ENCODE measurements around the gene PTPRD. TPM values are rescaled to one million over a fixed set of nuclear protein-coding genes. Genes with fewer than 3 reads are reported as not detected.

Gene PTPRD
- total and polyA plus RNA-seq, 5 donors from 2014 or later = 0.47 TPM; not detected in 4

DNA sequence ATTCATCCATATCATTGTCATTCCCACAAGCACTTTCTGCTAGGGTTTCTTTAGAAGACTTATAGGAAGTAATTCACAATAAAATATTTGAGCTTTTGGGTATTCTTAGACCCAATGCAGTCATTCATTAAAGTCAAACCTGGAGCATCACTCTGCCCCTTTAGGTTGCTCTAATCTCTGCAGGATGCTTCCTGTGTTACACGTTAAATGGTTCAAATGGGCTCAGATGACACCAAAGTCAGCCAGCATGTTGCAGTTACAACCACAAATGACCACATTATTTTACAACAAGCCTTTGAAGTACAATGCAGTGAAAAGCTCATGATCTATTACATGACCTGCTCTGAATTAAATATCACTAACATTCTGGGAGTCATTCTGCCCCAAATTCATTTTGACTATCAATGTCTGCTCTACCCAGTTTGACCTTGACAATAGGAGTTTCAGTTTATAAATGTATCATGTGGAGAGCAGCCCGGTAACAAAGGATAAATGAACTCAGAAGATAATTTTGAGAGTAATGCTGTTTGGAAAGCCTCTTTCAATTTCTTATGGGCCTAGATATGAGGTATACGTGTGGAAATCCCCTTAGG, 2144.7 kb downstream of the PTPRD start:
- Mint-ChIP-seq H3K4me1 (no peaks in the 10 kb centered on the region), H3K27me3 (no peaks in the 10 kb centered on the region), H3K4me3 (no peak overlapping the region), H3K9me3 (peaks cover 0 to 3% (median 0%) of the 10 kb centered on the region in 7 donors), H3K27ac (no peak overlapping the region), H3K36me3 (no peaks in the 10 kb centered on the region)
- H3K4me1 ChIP-seq (ENCODE audit: control insufficient read depth, insufficient read depth, low read length, poor library complexity, severe bottlenecking) = no peaks in the 10 kb centered on the region
- no peak overlapping the region for H3K4me3 ChIP-seq (ENCODE audit: low read depth, low read length)
- ATAC-seq (ENCODE audit: low read depth in 2 of 2) (no peak), DNase-seq (peak in 1 of 3 donors; percentile 1)
- no peak overlapping the region for H3K27ac ChIP-seq (ENCODE audit: insufficient read depth, low read length, poor library complexity, severe bottlenecking)
- no peaks in the 10 kb centered on the region for H3K27me3 ChIP-seq (ENCODE audit: control insufficient read depth, insufficient read depth, low read length)
- H3K36me3 ChIP-seq (ENCODE audit: control insufficient read depth, insufficient read depth, low read length) = no peaks in the 10 kb centered on the region
- no peaks in the 10 kb centered on the region for H3K9me3 ChIP-seq (ENCODE audit: control insufficient read depth in 2 of 2, low read length in 2 of 2)

DNA sequence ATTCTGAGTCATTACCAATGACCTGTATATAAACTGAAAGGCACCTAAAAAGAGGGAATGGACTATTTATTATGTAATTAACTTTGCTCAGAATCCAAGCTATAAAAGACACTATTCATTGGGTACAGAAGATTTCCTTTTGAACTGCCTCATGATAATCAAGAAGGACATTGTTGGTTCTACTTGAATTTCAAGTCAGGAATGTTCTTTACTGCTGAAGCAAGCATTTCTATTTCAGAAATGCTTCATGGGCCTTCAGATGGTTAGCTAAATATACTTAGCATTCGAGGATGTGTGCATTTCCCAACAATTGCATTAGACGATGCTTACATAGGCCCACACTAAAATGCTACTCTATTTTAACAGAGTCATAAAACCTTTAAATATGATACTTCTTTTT, 2155.0 kb downstream of the PTPRD start:
- no peak for DNase-seq
- Mint-ChIP-seq H3K4me3 (no peak overlapping the region), H3K36me3 (no peaks in the 10 kb centered on the region), H3K27ac (no peak overlapping the region), H3K27me3 (no peaks in the 10 kb centered on the region), H3K4me1 (no peaks in the 10 kb centered on the region), H3K9me3 (peaks cover 0 to 5% (median 0%) of the 10 kb centered on the region in 7 donors)
- Histone ChIP-seq H3K36me3 (ENCODE audit: control insufficient read depth, insufficient read depth, low read length) (no peaks in the 10 kb centered on the region), H3K9me3 (ENCODE audit: control insufficient read depth in 2 of 2, low read length in 2 of 2) (no peaks in the 10 kb centered on the region), H3K27me3 (ENCODE audit: control insufficient read depth, insufficient read depth, low read length) (no peaks in the 10 kb centered on the region), H3K27ac (ENCODE audit: insufficient read depth, low read length, poor library complexity, severe bottlenecking) (no peak overlapping the region), H3K4me3 (ENCODE audit: low read depth, low read length) (no peak overlapping the region), H3K4me1 (ENCODE audit: control insufficient read depth, insufficient read depth, low read length, poor library complexity, severe bottlenecking) (no peaks in the 10 kb centered on the region)
- ATAC-seq (ENCODE audit: low read depth in 2 of 2) = no peak

- H3K27me3 ChIP-seq (ENCODE audit: control insufficient read depth, insufficient read depth, low read length) = no peaks in the 10 kb centered on the region
- H3K4me3 Mint-ChIP-seq = no peak overlapping the region
These were observed 2155.7 kb downstream of the PTPRD start for GRCh38 chr9:8457055-8457454.

GRCh38 chr9:8456344-8456743, 2156.5 kb downstream of the PTPRD start:
- no peaks in the 10 kb centered on the region for H3K27me3 ChIP-seq (ENCODE audit: control insufficient read depth, insufficient read depth, low read length)
- H3K27me3 Mint-ChIP-seq = no peaks in the 10 kb centered on the region
- no peaks in the 10 kb centered on the region for H3K36me3 Mint-ChIP-seq
- H3K27ac ChIP-seq (ENCODE audit: insufficient read depth, low read length, poor library complexity, severe bottlenecking) = no peak overlapping the region
- no peak overlapping the region for H3K27ac Mint-ChIP-seq
- no peaks in the 10 kb centered on the region for H3K4me1 ChIP-seq (ENCODE audit: control insufficient read depth, insufficient read depth, low read length, poor library complexity, severe bottlenecking)
- no peak for ATAC-seq (ENCODE audit: low read depth in 2 of 2)
- no peak for DNase-seq
- H3K9me3 ChIP-seq (ENCODE audit: control insufficient read depth in 2 of 2, low read length in 2 of 2) = no peaks in the 10 kb centered on the region
- no peak overlapping the region for H3K4me3 ChIP-seq (ENCODE audit: low read depth, low read length)
- no peak overlapping the region for H3K4me3 Mint-ChIP-seq
- peaks cover 0 to 3% (median 0%) of the 10 kb centered on the region in 7 donors for H3K9me3 Mint-ChIP-seq
- H3K36me3 ChIP-seq (ENCODE audit: control insufficient read depth, insufficient read depth, low read length) = no peaks in the 10 kb centered on the region
- no peaks in the 10 kb centered on the region for H3K4me1 Mint-ChIP-seq

More at GRCh38 chr9:8457055-8457454, 2155.7 kb downstream of the PTPRD start:
- H3K4me1 Mint-ChIP-seq = no peaks in the 10 kb centered on the region
- no peak for DNase-seq
- no peaks in the 10 kb centered on the region for H3K9me3 ChIP-seq (ENCODE audit: control insufficient read depth in 2 of 2, low read length in 2 of 2)
- ATAC-seq (ENCODE audit: low read depth in 2 of 2) = no peak
- no peak overlapping the region for H3K27ac ChIP-seq (ENCODE audit: insufficient read depth, low read length, poor library complexity, severe bottlenecking)
- H3K4me3 ChIP-seq (ENCODE audit: low read depth, low read length) = no peak overlapping the region
- H3K4me1 ChIP-seq (ENCODE audit: control insufficient read depth, insufficient read depth, low read length, poor library complexity, severe bottlenecking) = no peaks in the 10 kb centered on the region
- peaks cover 0 to 4% (median 0%) of the 10 kb centered on the region in 7 donors for H3K9me3 Mint-ChIP-seq
- H3K36me3 ChIP-seq (ENCODE audit: control insufficient read depth, insufficient read depth, low read length) = no peaks in the 10 kb centered on the region
- H3K27me3 Mint-ChIP-seq = no peaks in the 10 kb centered on the region
- no peaks in the 10 kb centered on the region for H3K36me3 Mint-ChIP-seq
- no peak overlapping the region for H3K27ac Mint-ChIP-seq

GRCh38 chr9:8450810-8451545, 2161.8 kb downstream of the PTPRD start:
- no peak for DNase-seq
- no peaks in the 10 kb centered on the region for H3K27me3 ChIP-seq (ENCODE audit: control insufficient read depth, insufficient read depth, low read length)
- H3K4me3 ChIP-seq (ENCODE audit: low read depth, low read length) = no peak overlapping the region
- Mint-ChIP-seq H3K4me3 (no peak overlapping the region), H3K27ac (no peak overlapping the region), H3K4me1 (no peaks in the 10 kb centered on the region), H3K9me3 (peaks cover 0 to 2% (median 0%) of the 10 kb centered on the region in 7 donors), H3K36me3 (no peaks in the 10 kb centered on the region), H3K27me3 (no peaks in the 10 kb centered on the region)
- H3K27ac ChIP-seq (ENCODE audit: insufficient read depth, low read length, poor library complexity, severe bottlenecking) = no peak overlapping the region
- no peaks in the 10 kb centered on the region for H3K4me1 ChIP-seq (ENCODE audit: control insufficient read depth, insufficient read depth, low read length, poor library complexity, severe bottlenecking)
- no peaks in the 10 kb centered on the region for H3K9me3 ChIP-seq (ENCODE audit: control insufficient read depth in 2 of 2, low read length in 2 of 2)
- H3K36me3 ChIP-seq (ENCODE audit: control insufficient read depth, insufficient read depth, low read length) = no peaks in the 10 kb centered on the region
- ATAC-seq (ENCODE audit: low read depth in 2 of 2) = no peak

- H3K27me3 Mint-ChIP-seq = no peaks in the 10 kb centered on the region
- H3K9me3 Mint-ChIP-seq = peaks cover 0 to 2% (median 0%) of the 10 kb centered on the region in 7 donors
- Histone ChIP-seq H3K36me3 (ENCODE audit: control insufficient read depth, insufficient read depth, low read length) (no peaks in the 10 kb centered on the region), H3K4me1 (ENCODE audit: control insufficient read depth, insufficient read depth, low read length, poor library complexity, severe bottlenecking) (no peaks in the 10 kb centered on the region), H3K27me3 (ENCODE audit: control insufficient read depth, insufficient read depth, low read length) (no peaks in the 10 kb centered on the region), H3K4me3 (ENCODE audit: low read depth, low read length) (no peak overlapping the region), H3K9me3 (ENCODE audit: control insufficient read depth in 2 of 2, low read length in 2 of 2) (no peaks in the 10 kb centered on the region), H3K27ac (ENCODE audit: insufficient read depth, low read length, poor library complexity, severe bottlenecking) (no peak overlapping the region)
- H3K27ac Mint-ChIP-seq = no peak overlapping the region
- H3K4me3 Mint-ChIP-seq = no peak overlapping the region
- H3K4me1 Mint-ChIP-seq = no peaks in the 10 kb centered on the region
- ATAC-seq (ENCODE audit: low read depth in 2 of 2) = no peak
- no peaks in the 10 kb centered on the region for H3K36me3 Mint-ChIP-seq
- no peak for DNase-seq
These were observed 2164.6 kb downstream of the PTPRD start for GRCh38 chr9:8448226-8448625.

DNA sequence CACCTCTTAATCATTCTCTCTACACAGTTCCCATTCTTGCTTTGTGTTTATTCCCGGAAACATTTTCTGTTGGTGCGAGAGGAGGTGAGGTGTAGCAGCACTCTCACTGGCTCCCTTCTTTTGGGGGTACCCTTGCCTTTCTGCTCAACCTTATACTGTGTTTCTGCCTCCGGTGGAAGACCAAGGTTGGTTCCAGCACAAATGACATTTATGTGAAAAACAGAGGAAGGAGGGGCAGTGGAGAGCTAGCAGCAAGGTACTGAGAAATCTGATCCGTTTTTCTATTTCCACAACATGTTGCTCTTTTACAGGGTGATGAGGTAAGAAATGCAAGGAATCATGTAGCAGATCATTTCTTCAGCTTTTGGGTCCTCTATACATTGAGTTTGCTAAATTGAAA, 2165.2 kb downstream of the PTPRD start:
- no peaks in the 10 kb centered on the region for H3K4me1 Mint-ChIP-seq
- H3K27me3 Mint-ChIP-seq = no peaks in the 10 kb centered on the region
- H3K27ac Mint-ChIP-seq = no peak overlapping the region
- Histone ChIP-seq H3K4me3 (ENCODE audit: low read depth, low read length) (no peak overlapping the region), H3K4me1 (ENCODE audit: control insufficient read depth, insufficient read depth, low read length, poor library complexity, severe bottlenecking) (no peaks in the 10 kb centered on the region), H3K9me3 (ENCODE audit: control insufficient read depth in 2 of 2, low read length in 2 of 2) (no peaks in the 10 kb centered on the region), H3K27ac (ENCODE audit: insufficient read depth, low read length, poor library complexity, severe bottlenecking) (no peak overlapping the region), H3K36me3 (ENCODE audit: control insufficient read depth, insufficient read depth, low read length) (no peaks in the 10 kb centered on the region), H3K27me3 (ENCODE audit: control insufficient read depth, insufficient read depth, low read length) (no peaks in the 10 kb centered on the region)
- H3K9me3 Mint-ChIP-seq = peaks cover 0 to 2% (median 0%) of the 10 kb centered on the region in 7 donors
- ATAC-seq (ENCODE audit: low read depth in 2 of 2) (no peak), DNase-seq (no peak)
- no peaks in the 10 kb centered on the region for H3K36me3 Mint-ChIP-seq
- no peak overlapping the region for H3K4me3 Mint-ChIP-seq

DNA sequence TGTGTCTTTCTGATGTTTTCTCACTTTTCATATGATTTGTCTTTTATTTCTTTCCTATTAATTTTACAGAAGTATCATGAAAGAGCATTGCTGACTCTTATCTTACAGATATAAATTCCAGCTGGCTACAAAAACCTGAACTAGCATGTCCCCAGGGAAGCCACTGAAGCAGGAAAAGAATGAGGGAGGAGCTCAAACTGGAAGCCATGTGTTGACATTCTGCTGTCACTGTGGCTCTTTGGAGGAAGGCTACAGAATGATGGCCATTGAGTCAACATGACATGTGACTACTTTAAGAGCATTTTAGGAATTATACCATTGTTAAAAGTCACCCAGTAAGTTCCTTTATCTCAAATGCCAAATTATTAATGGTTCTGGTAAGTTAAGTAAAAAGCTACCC, 2174.9 kb downstream of the PTPRD start:
- Mint-ChIP-seq H3K36me3 (no peaks in the 10 kb centered on the region), H3K27me3 (peaks cover 4% of the 10 kb centered on the region), H3K4me1 (no peaks in the 10 kb centered on the region), H3K9me3 (peaks cover 0 to 4% (median 0%) of the 10 kb centered on the region in 7 donors), H3K4me3 (no peak overlapping the region), H3K27ac (no peak overlapping the region)
- no peaks in the 10 kb centered on the region for H3K4me1 ChIP-seq (ENCODE audit: control insufficient read depth, insufficient read depth, low read length, poor library complexity, severe bottlenecking)
- ATAC-seq (ENCODE audit: low read depth in 2 of 2) = no peak
- no peaks in the 10 kb centered on the region for H3K27me3 ChIP-seq (ENCODE audit: control insufficient read depth, insufficient read depth, low read length)
- no peaks in the 10 kb centered on the region for H3K9me3 ChIP-seq (ENCODE audit: control insufficient read depth in 2 of 2, low read length in 2 of 2)
- no peak overlapping the region for H3K27ac ChIP-seq (ENCODE audit: insufficient read depth, low read length, poor library complexity, severe bottlenecking)
- H3K36me3 ChIP-seq (ENCODE audit: control insufficient read depth, insufficient read depth, low read length) = no peaks in the 10 kb centered on the region
- no peak for DNase-seq
- no peak overlapping the region for H3K4me3 ChIP-seq (ENCODE audit: low read depth, low read length)
